Liver (tissue), 9 donors: ENCODE data around the gene RUNDC3A. TPM values are rescaled to one million over a fixed set of nuclear protein-coding genes. Genes with fewer than 3 reads are reported as not detected.

ENCODE experiments used
- DNase-seq: peaks from one replicate; pipeline ENCODE4 v3.0.0-alpha.2; 2017; ENCODE audit warnings: low spot score
- H3K27ac ChIP-seq, 2 donors: one replicate each; pipeline ENCODE4 v1.7.0; 2013; ENCODE audit warnings: inconsistent platforms in 2 of 2, low read length in 2 of 2, control low read depth in 1 of 2, low read depth in 1 of 2, mild to moderate bottlenecking in 1 of 2
- H3K27me3 ChIP-seq, 4 donors: one replicate each; pipeline versions ENCODE4 v1.6.1 to v1.7.0; 2013; ENCODE audit warnings: low read length in 3 of 4, inconsistent platforms in 1 of 4, mild to moderate bottlenecking in 1 of 4, moderate library complexity in 1 of 4; ENCODE audit not compliant: control insufficient read depth in 4 of 4, insufficient read depth in 4 of 4
- H3K36me3 ChIP-seq, 4 donors: one replicate each; pipeline versions ENCODE4 v1.6.1 to v1.7.0; 2013; ENCODE audit warnings: low read length in 3 of 4, mild to moderate bottlenecking in 3 of 4, low read depth in 1 of 4, moderate library complexity in 1 of 4; ENCODE audit not compliant: control insufficient read depth in 4 of 4, insufficient read depth in 3 of 4
- H3K4me1 ChIP-seq, 4 donors: one replicate each; pipeline versions ENCODE4 v1.6.1 to v1.7.0; 2013; ENCODE audit warnings: low read length in 3 of 4, mild to moderate bottlenecking in 3 of 4, moderate library complexity in 1 of 4; ENCODE audit not compliant: control insufficient read depth in 4 of 4, insufficient read depth in 4 of 4
- H3K4me3 ChIP-seq, 3 donors: one replicate each; pipeline versions ENCODE4 v1.6.1 to v1.7.0; 2013; ENCODE audit warnings: low read length in 3 of 3, control low read depth in 1 of 3, low read depth in 1 of 3, mild to moderate bottlenecking in 1 of 3
- H3K9ac ChIP-seq, 2 donors: one replicate each; pipeline ENCODE4 v1.7.0; 2013; ENCODE audit warnings: low read length in 2 of 2, mild to moderate bottlenecking in 2 of 2, moderate library complexity in 2 of 2, control low read depth in 1 of 2, low read depth in 1 of 2
- H3K9me3 ChIP-seq, 4 donors: one replicate each; pipeline versions ENCODE4 v1.6.1 to v1.7.0; 2013; ENCODE audit warnings: low read length in 3 of 4; ENCODE audit not compliant: control insufficient read depth in 4 of 4
- ATF3 ChIP-seq: IDR thresholded peaks from 2 replicates; pipeline ENCODE4 v1.6.1; 2016; ENCODE audit warnings: antibody characterized with exemption
- EGR1 ChIP-seq, 2 donors: IDR thresholded peaks; 2 replicates each; pipeline ENCODE4 v1.6.1; 2016 to 2018; ENCODE audit warnings: antibody characterized with exemption in 2 of 2, low read depth in 2 of 2
- FOXA1 ChIP-seq: IDR thresholded peaks from 2 replicates; pipeline ENCODE4 v1.6.1; 2016; ENCODE audit warnings: antibody characterized with exemption
- FOXA2 ChIP-seq: IDR thresholded peaks from 2 replicates; pipeline ENCODE4 v1.6.1; 2016; ENCODE audit warnings: antibody characterized with exemption
- GABPA ChIP-seq, 2 donors: IDR thresholded peaks in 1 of 2; conservative IDR thresholded peaks in 1 of 2; 2 replicates each; pipeline ENCODE4 v1.6.1; 2016; ENCODE audit warnings: antibody characterized with exemption in 2 of 2, mild to moderate bottlenecking in 1 of 2, moderate library complexity in 1 of 2
- HNF4A ChIP-seq, 2 donors: conservative IDR thresholded peaks; 2 replicates each; pipeline ENCODE4 v1.6.1; 2016; ENCODE audit warnings: antibody characterized with exemption in 2 of 2, mild to moderate bottlenecking in 2 of 2
- HNF4G ChIP-seq: IDR thresholded peaks from 2 replicates; pipeline ENCODE4 v1.6.1; 2016; ENCODE audit warnings: antibody characterized with exemption
- JUND ChIP-seq, 2 donors: IDR thresholded peaks; 2 replicates each; pipeline ENCODE4 v1.6.1; 2016; ENCODE audit warnings: antibody characterized with exemption in 2 of 2
- NR2F2 ChIP-seq: IDR thresholded peaks from 2 replicates; pipeline ENCODE4 v1.6.1; 2016; ENCODE audit warnings: antibody characterized with exemption
- RAD21 ChIP-seq, 2 donors: IDR thresholded peaks; 2 replicates each; pipeline ENCODE4 v1.6.1; 2016; ENCODE audit warnings: antibody characterized with exemption in 2 of 2, mild to moderate bottlenecking in 2 of 2
- REST ChIP-seq: IDR thresholded peaks from 2 replicates; pipeline ENCODE4 v1.6.1; 2016; ENCODE audit warnings: antibody characterized with exemption, mild to moderate bottlenecking
- RXRA ChIP-seq, 2 donors: IDR thresholded peaks; 2 replicates each; pipeline ENCODE4 v1.6.1; 2017 to 2018; ENCODE audit warnings: antibody characterized with exemption in 2 of 2, mild to moderate bottlenecking in 1 of 2
- SP1 ChIP-seq: IDR thresholded peaks from 2 replicates; pipeline ENCODE4 v1.6.1; 2018; ENCODE audit warnings: antibody characterized with exemption, mild to moderate bottlenecking
- TAF1 ChIP-seq: conservative IDR thresholded peaks from 2 replicates; pipeline ENCODE4 v1.6.1; 2016; ENCODE audit warnings: antibody characterized with exemption, mild to moderate bottlenecking
- YY1 ChIP-seq: IDR thresholded peaks from 2 replicates; pipeline ENCODE4 v1.6.1; 2016; ENCODE audit warnings: antibody characterized with exemption, mild to moderate bottlenecking
- WGBS: extraction: QIAGEN DNeasy Blood & Tissue Kit; methylation state at CpG from one replicate; pipeline ENCODE4 v1.1.7; 2013; 5-methylcytosine and 5-hydroxymethylcytosine counted together
- polyA plus RNA-seq, 2 donors: library from polyadenylated mRNA; stranded (reverse) in 1 of 2; unstranded in 1 of 2; fragments of 200-250 nt in 1 of 2; fragments of >200 nt in 1 of 2; fragmentation: Nextera tagmentation in 1 of 2; extraction: Ambion mirVana in 1 of 2; gene quantifications; one replicate each; pipeline versions ENCODE4 v1.2.1 to v1.2.3, GENCODE V29; 2013 to 2015
- total RNA-seq, 2 donors: library from RNA; depleted of rRNA; stranded (reverse); fragments of >200 nt; gene quantifications; one replicate each; pipeline ENCODE4 v1.2.3, GENCODE V29; 2014
- TF ChIP-seq, protein P1 (sequence below): IDR thresholded peaks from 2 replicates; pipeline ENCODE4 v1.6.1; 2016; ENCODE audit warnings: antibody characterized with exemption
- TF ChIP-seq, protein P2 (sequence below): fragments of 150-350 bp; IDR thresholded peaks from 2 replicates; pipeline ENCODE4 v1.5.1; 2017; ENCODE audit warnings: improper control_type of control experiment, low read depth, low read length; ENCODE audit not compliant: missing input control
- TF ChIP-seq, protein P3 (sequence below): IDR thresholded peaks from 2 replicates; pipeline ENCODE4 v1.6.1; 2016; ENCODE audit warnings: antibody characterized with exemption
- donor health status: healthy.
- donor health status: healthy.
- donor health status: healthy.
- donor health status: healthy.
- donor health status: healthy.

RUNDC3A gene
- total and polyA plus RNA-seq, 4 donors: 0.05 to 17.0 (median 0.06) TPM; not detected in 1

DNA sequence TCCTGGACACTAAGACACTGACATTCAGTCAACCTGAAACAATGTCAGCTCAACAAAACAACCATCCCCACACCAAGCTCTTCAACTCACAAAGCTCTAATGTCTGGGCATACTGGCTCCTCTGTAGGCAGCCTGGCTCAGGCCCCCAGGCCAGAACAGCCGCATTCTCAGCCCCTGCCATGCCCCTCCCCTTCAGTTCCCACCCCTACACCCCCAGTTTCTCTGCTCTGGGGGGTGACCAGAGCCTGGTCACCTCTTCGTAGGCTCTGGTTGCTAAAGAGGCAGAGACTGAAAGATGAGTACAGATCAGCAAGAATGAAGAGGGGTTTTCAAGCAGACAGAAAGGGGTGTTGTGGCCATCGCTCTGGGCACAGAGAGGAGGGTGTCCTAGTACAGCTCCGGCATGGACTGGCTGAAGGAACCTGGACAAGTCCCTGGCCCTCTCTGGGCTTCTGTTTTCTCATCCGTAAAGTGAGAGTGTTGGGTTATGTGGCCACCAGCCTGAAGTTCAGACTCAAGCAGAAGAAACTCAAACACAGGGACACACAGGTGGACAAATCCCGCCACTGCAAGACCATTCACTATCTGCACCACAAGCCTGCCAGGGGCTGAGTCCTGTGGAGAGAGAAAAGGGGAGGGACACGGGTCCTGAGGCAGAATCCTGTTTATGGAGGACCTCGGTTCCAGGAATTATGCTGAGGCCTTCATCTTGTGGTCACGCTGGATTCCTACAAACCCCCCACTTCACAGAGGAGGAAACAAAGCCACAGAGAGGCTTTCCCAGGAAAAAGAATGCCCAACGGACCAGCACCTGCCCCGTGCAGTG, 39.5 kb upstream of the RUNDC3A start:
- no peak overlapping the region for H3K27ac ChIP-seq
- H3K4me1 ChIP-seq: no peaks in the 10 kb centered on the region
- 86% methylated on average over 11 of the region's 11 CpGs for WGBS
- no peak for TF ChIP-seq NR2F2
- TF ChIP-seq, protein P1, sequence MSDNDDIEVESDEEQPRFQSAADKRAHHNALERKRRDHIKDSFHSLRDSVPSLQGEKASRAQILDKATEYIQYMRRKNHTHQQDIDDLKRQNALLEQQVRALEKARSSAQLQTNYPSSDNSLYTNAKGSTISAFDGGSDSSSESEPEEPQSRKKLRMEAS: no peak
- TF ChIP-seq REST: no peak
- no peak for TF ChIP-seq FOXA2
- no peak for TF ChIP-seq JUND (IDR thresholded peaks at IDR 0.05)
- no peak for TF ChIP-seq GABPA (IDR thresholded peaks at IDR 0.05 in 1 of 2, conservative IDR thresholded peaks at IDR 0.05 in 1 of 2)
- no peak for TF ChIP-seq RXRA (IDR thresholded peaks at IDR 0.05)
- no peak for TF ChIP-seq HNF4G
- TF ChIP-seq EGR1 (IDR thresholded peaks at IDR 0.05; ENCODE audit: low read depth in 2 of 2): no peak
- TF ChIP-seq, protein P2, sequence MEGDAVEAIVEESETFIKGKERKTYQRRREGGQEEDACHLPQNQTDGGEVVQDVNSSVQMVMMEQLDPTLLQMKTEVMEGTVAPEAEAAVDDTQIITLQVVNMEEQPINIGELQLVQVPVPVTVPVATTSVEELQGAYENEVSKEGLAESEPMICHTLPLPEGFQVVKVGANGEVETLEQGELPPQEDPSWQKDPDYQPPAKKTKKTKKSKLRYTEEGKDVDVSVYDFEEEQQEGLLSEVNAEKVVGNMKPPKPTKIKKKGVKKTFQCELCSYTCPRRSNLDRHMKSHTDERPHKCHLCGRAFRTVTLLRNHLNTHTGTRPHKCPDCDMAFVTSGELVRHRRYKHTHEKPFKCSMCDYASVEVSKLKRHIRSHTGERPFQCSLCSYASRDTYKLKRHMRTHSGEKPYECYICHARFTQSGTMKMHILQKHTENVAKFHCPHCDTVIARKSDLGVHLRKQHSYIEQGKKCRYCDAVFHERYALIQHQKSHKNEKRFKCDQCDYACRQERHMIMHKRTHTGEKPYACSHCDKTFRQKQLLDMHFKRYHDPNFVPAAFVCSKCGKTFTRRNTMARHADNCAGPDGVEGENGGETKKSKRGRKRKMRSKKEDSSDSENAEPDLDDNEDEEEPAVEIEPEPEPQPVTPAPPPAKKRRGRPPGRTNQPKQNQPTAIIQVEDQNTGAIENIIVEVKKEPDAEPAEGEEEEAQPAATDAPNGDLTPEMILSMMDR: no peak
- no peak for TF ChIP-seq TAF1
- TF ChIP-seq SP1: no peak
- TF ChIP-seq RAD21 (IDR thresholded peaks at IDR 0.05): no peak
- TF ChIP-seq YY1: no peak
- TF ChIP-seq HNF4A (conservative IDR thresholded peaks at IDR 0.05): no peak
- TF ChIP-seq, protein P3, sequence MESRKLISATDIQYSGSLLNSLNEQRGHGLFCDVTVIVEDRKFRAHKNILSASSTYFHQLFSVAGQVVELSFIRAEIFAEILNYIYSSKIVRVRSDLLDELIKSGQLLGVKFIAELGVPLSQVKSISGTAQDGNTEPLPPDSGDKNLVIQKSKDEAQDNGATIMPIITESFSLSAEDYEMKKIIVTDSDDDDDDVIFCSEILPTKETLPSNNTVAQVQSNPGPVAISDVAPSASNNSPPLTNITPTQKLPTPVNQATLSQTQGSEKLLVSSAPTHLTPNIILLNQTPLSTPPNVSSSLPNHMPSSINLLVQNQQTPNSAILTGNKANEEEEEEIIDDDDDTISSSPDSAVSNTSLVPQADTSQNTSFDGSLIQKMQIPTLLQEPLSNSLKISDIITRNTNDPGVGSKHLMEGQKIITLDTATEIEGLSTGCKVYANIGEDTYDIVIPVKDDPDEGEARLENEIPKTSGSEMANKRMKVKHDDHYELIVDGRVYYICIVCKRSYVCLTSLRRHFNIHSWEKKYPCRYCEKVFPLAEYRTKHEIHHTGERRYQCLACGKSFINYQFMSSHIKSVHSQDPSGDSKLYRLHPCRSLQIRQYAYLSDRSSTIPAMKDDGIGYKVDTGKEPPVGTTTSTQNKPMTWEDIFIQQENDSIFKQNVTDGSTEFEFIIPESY: no peak
- no peak for TF ChIP-seq FOXA1
- TF ChIP-seq ATF3: no peak
- H3K36me3 ChIP-seq: no peaks in the 10 kb centered on the region
- DNase-seq: peak; percentile 60
- no peak overlapping the region for H3K9ac ChIP-seq
- H3K27me3 ChIP-seq: no peaks in the 10 kb centered on the region
- H3K9me3 ChIP-seq: no peaks in the 10 kb centered on the region
- no peak overlapping the region for H3K4me3 ChIP-seq
